GM12878 (cell line): ENCODE results near the gene HSD3B1. TPM values are rescaled to one million over a fixed set of nuclear protein-coding genes. Genes with fewer than 3 reads are reported as not detected.
A peak's percentile ranks its signal among the peaks of the same experiment; 100 is the strongest.
"Not testable (repeated sequence)": the region's sequence is repeated elsewhere in the genome, so short reads cannot be mapped to it uniquely, and the experiment has no call there.

Experiments used
- ATAC-seq: fragments of 200-7000 bp; cut with Tn5 transposase; 3 replicates; pipeline ENCODE4 v1.9.1; 2020; ENCODE audit warnings: mild to moderate bottlenecking, moderate library complexity
- BruUV-seq: library from RNA; stranded (reverse); fragments of 400-500 nt; replicated peaks from 2 replicates; lab custom pipeline; 2021; lab: Mats Ljungman, UMichigan
- CTCF ChIA-PET: fragments of 300-600 bp; sonication (Branson Sonifier 250); formaldehyde crosslinking; extraction: SDS; loops from one replicate; lab custom pipeline; 2021; ENCODE audit warnings: inconsistent platforms; lab: Yijun Ruan, JAX
- POLR2A ChIA-PET: fragments of 350-600 bp; formaldehyde crosslinking; extraction: SDS; loops from one replicate; lab custom pipeline; 2021; ENCODE audit warnings: inconsistent platforms; lab: Charles Lee
- RAD21 ChIA-PET: fragments of 300-600 bp; sonication (Branson Sonifier 250); formaldehyde crosslinking; loops from one replicate; lab custom pipeline; 2023; ENCODE audit warnings: antibody characterized with exemption; ENCODE audit not compliant: unreplicated experiment; lab: Charles Lee
- SMC1A ChIA-PET: fragments of 300-600 bp; sonication (Branson Sonifier 250); formaldehyde crosslinking; loops from one replicate; lab custom pipeline; 2023; ENCODE audit not compliant: unreplicated experiment, uncharacterized antibody; lab: Charles Lee
- DNase-seq: peaks from one replicate; pipeline ENCODE4 v3.0.0-alpha.2; 2011; ENCODE audit warnings: low read depth, low spot score
- FAIRE-seq: peaks from 3 replicates; lab custom pipeline; 2011; peaks lifted over from hg19 to GRCh38; lab: Jason Lieb, UNC
- H2AFZ ChIP-seq: 2 replicates; pipeline ENCODE4 v1.6.0; 2011; ENCODE audit warnings: low read depth, low read length, control low read depth; ENCODE audit not compliant: control insufficient read depth
- H3K27ac ChIP-seq: 2 replicates; pipeline ENCODE4 v1.5.1; 2011; ENCODE audit warnings: control low read depth; ENCODE audit not compliant: control insufficient read depth, insufficient read depth
- H3K27me3 ChIP-seq, 2 experiments: replicated peaks in 1 of 2; 2 replicates each; pipeline versions ENCODE4 v1.6.0 to v1.6.1; 2011; ENCODE audit warnings: low read length in 1 of 2; ENCODE audit not compliant: control insufficient read depth in 2 of 2, insufficient read depth in 2 of 2
- H3K36me3 ChIP-seq, 2 experiments: 2 replicates each; pipeline ENCODE4 v1.5.1; 2011; ENCODE audit warnings: low read length in 1 of 2; ENCODE audit not compliant: control insufficient read depth in 2 of 2, insufficient read depth in 2 of 2
- H3K4me1 ChIP-seq: 2 replicates; pipeline ENCODE4 v1.6.1; 2011; ENCODE audit warnings: mild to moderate bottlenecking, low read length, moderate library complexity, mixed read lengths; ENCODE audit not compliant: control insufficient read depth, insufficient read depth
- H3K4me2 ChIP-seq: 2 replicates; pipeline ENCODE4 v1.6.0; 2011; ENCODE audit warnings: control low read depth; ENCODE audit not compliant: control insufficient read depth, insufficient read depth
- H3K4me3 ChIP-seq: fragments of 200-600 bp; sonication (generic); 2 replicates; pipeline ENCODE4 v1.5.1; 2016
- H3K79me2 ChIP-seq: 2 replicates; pipeline ENCODE4 v1.6.0; 2011; ENCODE audit warnings: low read length; ENCODE audit not compliant: control insufficient read depth, insufficient read depth
- H3K9ac ChIP-seq: 2 replicates; pipeline ENCODE4 v1.8.0; 2011; ENCODE audit warnings: low read length, control low read depth, mixed read lengths; ENCODE audit not compliant: control insufficient read depth, insufficient read depth
- H3K9me3 ChIP-seq: replicated peaks from 3 replicates; pipeline ENCODE4 v1.5.1; 2011; ENCODE audit warnings: mild to moderate bottlenecking, low read length; ENCODE audit not compliant: control insufficient read depth, insufficient read depth
- H4K20me1 ChIP-seq: 2 replicates; pipeline ENCODE4 v1.6.0; 2011; ENCODE audit not compliant: control insufficient read depth, insufficient read depth
- BACH1 ChIP-seq: fragments of 450-650 bp; IDR thresholded peaks from 2 replicates; pipeline ENCODE4 v1.6.1; 2017; ENCODE audit warnings: mild to moderate bottlenecking, borderline replicate concordance
- CEBPB ChIP-seq, 2 experiments: fragments of 150-350 bp in 1 of 2; IDR thresholded peaks; 2 replicates each; pipeline ENCODE4 v1.6.1; 2012 to 2014; ENCODE audit warnings: low read depth in 2 of 2, low read length in 2 of 2, borderline replicate concordance in 1 of 2, inconsistent platforms in 1 of 2
- CHD4 ChIP-seq: fragments of 200-600 bp; sonication (generic); IDR thresholded peaks from 2 replicates; pipeline ENCODE4 v1.6.1; 2016; ENCODE audit warnings: mild to moderate bottlenecking
- DPF2 ChIP-seq: fragments of 450-650 bp; IDR thresholded peaks from 2 replicates; pipeline ENCODE4 v1.6.1; 2017; ENCODE audit warnings: mild to moderate bottlenecking
- NFIC ChIP-seq: IDR thresholded peaks from 2 replicates; pipeline ENCODE4 v1.6.1; 2012; ENCODE audit warnings: low read depth, mild to moderate bottlenecking, inconsistent platforms, low read length, moderate library complexity
- NFYB ChIP-seq: IDR thresholded peaks from 2 replicates; pipeline ENCODE4 v1.6.1; 2011; ENCODE audit warnings: low read depth, mild to moderate bottlenecking, low read length, improper control_type of control experiment, moderate library complexity; ENCODE audit not compliant: insufficient read depth
- NR2C1 ChIP-seq: fragments of 450-650 bp; IDR thresholded peaks from 2 replicates; pipeline ENCODE4 v1.6.1; 2017; ENCODE audit warnings: antibody characterized with exemption, mild to moderate bottlenecking, moderate library complexity
- RBBP5 ChIP-seq: fragments of 200-600 bp; sonication (generic); conservative IDR thresholded peaks from 2 replicates; pipeline ENCODE4 v1.6.1; 2016
- STAT3 ChIP-seq: IDR thresholded peaks from 2 replicates; pipeline ENCODE4 v1.6.1; 2011; ENCODE audit warnings: low read depth, low read length, improper control_type of control experiment
- TBL1XR1 ChIP-seq: IDR thresholded peaks from 2 replicates; pipeline ENCODE4 v1.6.1; 2012; ENCODE audit warnings: low read depth, low read length, improper control_type of control experiment
- TCF12 ChIP-seq: IDR thresholded peaks from 2 replicates; pipeline ENCODE4 v1.6.1; 2011; ENCODE audit warnings: low read depth, mild to moderate bottlenecking, low read length
- YBX1 ChIP-seq: fragments of 450-650 bp; IDR thresholded peaks from 2 replicates; pipeline ENCODE4 v1.6.1; 2016; ENCODE audit warnings: antibody characterized with exemption
- ZZZ3 ChIP-seq: IDR thresholded peaks from 2 replicates; pipeline ENCODE4 v1.6.1; 2011; ENCODE audit warnings: low read depth; ENCODE audit not compliant: control insufficient read depth, insufficient read length
- WGBS: methylation state at CpG from one replicate; pipeline ENCODE4 v1.1.6; 2016; ENCODE audit warnings: low lambda C conversion rate; ENCODE audit not compliant: insufficient replicate concordance, insufficient coverage; ENCODE audit errors: missing lambda C conversion rate; 5-methylcytosine and 5-hydroxymethylcytosine counted together
- in situ Hi-C: fragments of 300-500 bp; cut with MboI; formaldehyde crosslinking; loops from 9 replicates; pipeline ENCODE4 v1.14.3; 2018; ENCODE audit warnings: mixed read lengths
- intact Hi-C: fragments of 100-400 bp; cut with micrococcal nuclease; formaldehyde crosslinking; loops from one replicate; pipeline ENCODE4 v1.14.2; 2022; ENCODE audit not compliant: unreplicated experiment
- polyA plus RNA-seq, 11 experiments: library from polyadenylated mRNA; depleted of rRNA in 4 of 11; unstranded in 6 of 11; stranded (reverse) in 5 of 11; fragments of >200 nt; fragmentation: Nextera tagmentation in 4 of 11; fragmentation: Illumina TruSeq in 1 of 11; extraction: Ambion mirVana in 4 of 11; extraction: Trizol in 1 of 11; gene quantifications; 1 replicate in 1 of 11; 2 replicates in 10 of 11; pipeline versions ENCODE4 v1.2.1 to v1.2.3, GENCODE V29; 2011 to 2016; ENCODE audit warnings: inconsistent platforms in 2 of 11, missing spikeins in 2 of 11, low read depth in 1 of 11
- total RNA-seq, 4 experiments: library from RNA; depleted of rRNA in 3 of 4; stranded (reverse); fragments of >200 nt in 3 of 4; fragmentation: Illumina TruSeq in 1 of 4; extraction: Trizol in 1 of 4; gene quantifications; 2 replicates each; pipeline versions ENCODE4 v1.2.1 to v1.2.3, GENCODE V29; 2013 to 2021
- TF ChIP-seq, protein P1 (sequence below): fragments of 450-650 bp; IDR thresholded peaks from 2 replicates; pipeline ENCODE4 v1.6.1; 2017; ENCODE audit warnings: low read depth, mild to moderate bottlenecking, moderate library complexity
- TF ChIP-seq, protein P2 (sequence below): fragments of 450-650 bp; IDR thresholded peaks from 2 replicates; pipeline ENCODE4 v1.6.1; 2016; ENCODE audit warnings: mild to moderate bottlenecking, moderate library complexity, borderline replicate concordance

HSD3B1 gene
- total and polyA plus RNA-seq, 10 of the 15 experiments (the other 5 are each of a cell fraction or from before 2014, with no cell fraction given) = not detected

DNA sequence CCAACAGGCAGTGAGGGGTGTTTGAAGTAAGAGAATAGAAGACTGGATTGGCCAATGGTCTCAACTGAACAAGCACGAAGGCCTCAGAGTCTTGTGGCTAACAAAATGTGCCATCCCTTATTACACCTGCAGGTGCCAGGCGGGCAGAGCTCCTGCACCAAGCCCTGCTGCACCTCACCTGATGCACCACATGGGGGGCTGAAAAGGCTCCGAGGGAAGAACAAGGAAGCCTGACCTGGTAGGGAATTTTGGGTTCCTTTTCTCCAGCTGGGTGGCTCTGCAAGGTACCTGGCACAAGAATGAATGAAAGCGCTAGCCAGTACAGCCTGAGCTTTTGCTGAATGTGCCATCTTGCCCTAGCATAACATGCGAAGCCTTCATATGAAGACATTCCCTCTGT lies 9.7 kb downstream of the HSD3B1 start:
- 32% methylated on average over 5 of the region's 5 CpGs for WGBS
- Histone ChIP-seq H3K36me3 (no peaks in the 10 kb centered on the region), H3K9me3 (no peaks in the 10 kb centered on the region), H3K4me2 (no peak overlapping the region), H3K9ac (no peak overlapping the region), H3K4me3 (no peak overlapping the region), H3K4me1 (no peaks in the 10 kb centered on the region), H4K20me1 (no peaks in the 10 kb centered on the region), H2AFZ (no peak overlapping the region), H3K79me2 (no peaks in the 10 kb centered on the region), H3K27ac (no peak overlapping the region), H3K27me3 (no peaks in the 10 kb centered on the region)
- ChIA-PET RAD21 (no interaction called here), CTCF (no interaction called here), POLR2A (no interaction called here), SMC1A (no interaction called here)
- DNase-seq (no peak), ATAC-seq (peak; percentile 34; the same call in 2 of the 3 replicates), FAIRE-seq (no peak)
- in situ Hi-C loops (no loop called here), intact Hi-C loops (no loop called here)
- no TSS peak for BruUV-seq
- no peak for TF ChIP-seq RBBP5
- TF ChIP-seq TBL1XR1 = no peak
- no peak for TF ChIP-seq CHD4
- TF ChIP-seq, protein P1, sequence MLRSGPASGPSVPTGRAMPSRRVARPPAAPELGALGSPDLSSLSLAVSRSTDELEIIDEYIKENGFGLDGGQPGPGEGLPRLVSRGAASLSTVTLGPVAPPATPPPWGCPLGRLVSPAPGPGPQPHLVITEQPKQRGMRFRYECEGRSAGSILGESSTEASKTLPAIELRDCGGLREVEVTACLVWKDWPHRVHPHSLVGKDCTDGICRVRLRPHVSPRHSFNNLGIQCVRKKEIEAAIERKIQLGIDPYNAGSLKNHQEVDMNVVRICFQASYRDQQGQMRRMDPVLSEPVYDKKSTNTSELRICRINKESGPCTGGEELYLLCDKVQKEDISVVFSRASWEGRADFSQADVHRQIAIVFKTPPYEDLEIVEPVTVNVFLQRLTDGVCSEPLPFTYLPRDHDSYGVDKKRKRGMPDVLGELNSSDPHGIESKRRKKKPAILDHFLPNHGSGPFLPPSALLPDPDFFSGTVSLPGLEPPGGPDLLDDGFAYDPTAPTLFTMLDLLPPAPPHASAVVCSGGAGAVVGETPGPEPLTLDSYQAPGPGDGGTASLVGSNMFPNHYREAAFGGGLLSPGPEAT = no peak
- no peak for TF ChIP-seq NFIC
- TF ChIP-seq ZZZ3 = no peak
- no peak for TF ChIP-seq DPF2
- TF ChIP-seq BACH1 = no peak
- TF ChIP-seq YBX1 = no peak
- no peak for TF ChIP-seq NFYB
- TF ChIP-seq STAT3 = no peak
- no peak for TF ChIP-seq TCF12
- TF ChIP-seq, protein P2, sequence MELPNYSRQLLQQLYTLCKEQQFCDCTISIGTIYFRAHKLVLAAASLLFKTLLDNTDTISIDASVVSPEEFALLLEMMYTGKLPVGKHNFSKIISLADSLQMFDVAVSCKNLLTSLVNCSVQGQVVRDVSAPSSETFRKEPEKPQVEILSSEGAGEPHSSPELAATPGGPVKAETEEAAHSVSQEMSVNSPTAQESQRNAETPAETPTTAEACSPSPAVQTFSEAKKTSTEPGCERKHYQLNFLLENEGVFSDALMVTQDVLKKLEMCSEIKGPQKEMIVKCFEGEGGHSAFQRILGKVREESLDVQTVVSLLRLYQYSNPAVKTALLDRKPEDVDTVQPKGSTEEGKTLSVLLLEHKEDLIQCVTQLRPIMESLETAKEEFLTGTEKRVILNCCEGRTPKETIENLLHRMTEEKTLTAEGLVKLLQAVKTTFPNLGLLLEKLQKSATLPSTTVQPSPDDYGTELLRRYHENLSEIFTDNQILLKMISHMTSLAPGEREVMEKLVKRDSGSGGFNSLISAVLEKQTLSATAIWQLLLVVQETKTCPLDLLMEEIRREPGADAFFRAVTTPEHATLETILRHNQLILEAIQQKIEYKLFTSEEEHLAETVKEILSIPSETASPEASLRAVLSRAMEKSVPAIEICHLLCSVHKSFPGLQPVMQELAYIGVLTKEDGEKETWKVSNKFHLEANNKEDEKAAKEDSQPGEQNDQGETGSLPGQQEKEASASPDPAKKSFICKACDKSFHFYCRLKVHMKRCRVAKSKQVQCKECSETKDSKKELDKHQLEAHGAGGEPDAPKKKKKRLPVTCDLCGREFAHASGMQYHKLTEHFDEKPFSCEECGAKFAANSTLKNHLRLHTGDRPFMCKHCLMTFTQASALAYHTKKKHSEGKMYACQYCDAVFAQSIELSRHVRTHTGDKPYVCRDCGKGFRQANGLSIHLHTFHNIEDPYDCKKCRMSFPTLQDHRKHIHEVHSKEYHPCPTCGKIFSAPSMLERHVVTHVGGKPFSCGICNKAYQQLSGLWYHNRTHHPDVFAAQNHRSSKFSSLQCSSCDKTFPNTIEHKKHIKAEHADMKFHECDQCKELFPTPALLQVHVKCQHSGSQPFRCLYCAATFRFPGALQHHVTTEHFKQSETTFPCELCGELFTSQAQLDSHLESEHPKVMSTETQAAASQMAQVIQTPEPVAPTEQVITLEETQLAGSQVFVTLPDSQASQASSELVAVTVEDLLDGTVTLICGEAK = no peak
- TF ChIP-seq NR2C1 = no peak
- TF ChIP-seq CEBPB (IDR thresholded peaks at IDR 0.05; ENCODE audit: borderline replicate concordance in 1 of 2, low read depth in 2 of 2, low read length in 2 of 2) = no peak
- TF ChIP-seq, all 136 proteins: peak for 0

DNA sequence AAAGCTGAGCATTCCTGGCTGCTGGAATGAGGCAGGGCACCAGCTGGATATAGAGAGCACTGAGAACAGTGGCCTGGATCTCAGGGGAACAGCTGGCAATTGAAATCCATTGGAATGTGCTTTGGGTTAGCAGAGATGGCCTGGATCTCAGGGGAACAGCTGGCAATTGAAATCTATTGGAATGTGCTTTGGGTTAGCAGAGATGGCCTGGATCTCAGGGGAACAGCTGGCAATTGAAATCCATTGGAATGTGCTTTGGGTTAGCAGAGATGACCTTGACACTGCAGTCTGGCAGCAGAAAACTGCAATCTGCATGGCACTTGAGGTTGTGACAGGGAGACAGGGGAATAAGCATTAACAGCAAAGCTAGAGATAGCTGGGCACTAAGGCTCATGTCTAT lies 10.7 kb downstream of the HSD3B1 start:
- H3K4me3 ChIP-seq, FAIRE-seq, H2AFZ ChIP-seq, in situ Hi-C loops, POLR2A ChIA-PET, SMC1A ChIA-PET, H3K36me3 ChIP-seq, CTCF ChIA-PET, intact Hi-C loops, DNase-seq, H3K4me1 ChIP-seq, H3K4me2 ChIP-seq, H3K27ac ChIP-seq, H3K9me3 ChIP-seq, H3K79me2 ChIP-seq, H3K27me3 ChIP-seq, H3K9ac ChIP-seq, H4K20me1 ChIP-seq, ATAC-seq, BruUV-seq, RAD21 ChIA-PET: not testable (repeated sequence)
